ENCODE results near the gene HTRA3.

GRCh38 chr4:8315435-8316250 lies 46.1 kb downstream of the HTRA3 start:
- no peak for TF ChIP-seq EZH2 (IDR thresholded peaks at IDR 0.05; ENCODE audit: low read depth, low read length, severe bottlenecking)
- no peak for TF ChIP-seq SIN3A (conservative IDR thresholded peaks at IDR 0.05 in 1 of 2, IDR thresholded peaks at IDR 0.05 in 1 of 2; ENCODE audit: low read depth in 1 of 2, low read length in 2 of 2)
- TF ChIP-seq CTCF (IDR thresholded peaks at IDR 0.05; ENCODE audit: control extremely low read depth in 1 of 3, insufficient read depth in 1 of 3, low read depth in 1 of 3, low read length in 3 of 3) = no peak
- TF ChIP-seq TCF12 (IDR thresholded peaks at IDR 0.05; ENCODE audit: low read depth, low read length) = no peak
- no peak for TF ChIP-seq EP300 (IDR thresholded peaks at IDR 0.05; ENCODE audit: borderline replicate concordance in 1 of 2, low read depth in 2 of 2, low read length in 2 of 2)
- no peak for TF ChIP-seq YY1 (IDR thresholded peaks at IDR 0.05; ENCODE audit: low read depth, low read length)
- no peak for TF ChIP-seq NRF1 (IDR thresholded peaks at IDR 0.05; ENCODE audit: low read depth, low read length)
- TF ChIP-seq TAF1 (IDR thresholded peaks at IDR 0.05; ENCODE audit: low read depth, low read length) = no peak
- TF ChIP-seq JUN (IDR thresholded peaks at IDR 0.05; ENCODE audit: low read depth, low read length) = no peak
- TF ChIP-seq USF2 (IDR thresholded peaks at IDR 0.05; ENCODE audit: low read length) = no peak
- no peak for TF ChIP-seq RFX5 (IDR thresholded peaks at IDR 0.05; ENCODE audit: borderline replicate concordance, low read depth, low read length)
- no peak for TF ChIP-seq SIRT6 (IDR thresholded peaks at IDR 0.05; ENCODE audit: low read length)
- TF ChIP-seq EGR1 (IDR thresholded peaks at IDR 0.05; ENCODE audit: borderline replicate concordance, low read depth, low read length) = no peak

All from H1 (cell line).